ENCODE data around the gene FAM180B. TPM values are rescaled to one million over a fixed set of nuclear protein-coding genes. Genes with fewer than 3 reads are reported as not detected.

FAM180B gene
- total RNA-seq, 2 donors from 2014 or later: 0.20 TPM; not detected in 1

- no peaks in the 10 kb centered on the region for H3K36me3 Mint-ChIP-seq (ENCODE audit: low read depth)
- Histone ChIP-seq H3K27ac (ENCODE audit: low read depth, low read length) (no peak overlapping the region), H3K9ac (ENCODE audit: extremely low read depth, low read length, poor library complexity, severe bottlenecking) (peak overlapping the region; percentile 56), H3K4me3 (ENCODE audit: low read length) (no peak overlapping the region), H3K4me1 (ENCODE audit: control insufficient read depth, insufficient read depth, low read length) (peaks cover 9% of the 10 kb centered on the region), H3K36me3 (ENCODE audit: control insufficient read depth, insufficient read depth, low read length) (no peaks in the 10 kb centered on the region), H3K9me3 (ENCODE audit: control insufficient read depth, low read length) (no peaks in the 10 kb centered on the region), H3K27me3 (ENCODE audit: control insufficient read depth, insufficient read depth, low read length, poor library complexity, severe bottlenecking) (peaks cover 7% of the 10 kb centered on the region)
- no peak for DNase-seq
- H3K27me3 Mint-ChIP-seq (ENCODE audit: insufficient read depth): peaks cover 12% of the 10 kb centered on the region
- WGBS, 2 experiments (ENCODE audit: insufficient coverage in 1 of 2, insufficient read length in 1 of 2): 71 to 89% methylated on average over 4 of the region's 4 CpGs
- H3K27ac Mint-ChIP-seq: peak overlapping the region; percentile 87
- TF ChIP-seq CTCF (conservative IDR thresholded peaks at IDR 0.05): no peak
- peaks cover 13% of the 10 kb centered on the region for H3K4me1 Mint-ChIP-seq
- H3K4me3 Mint-ChIP-seq: no peak overlapping the region
- H3K9me3 Mint-ChIP-seq: no peaks in the 10 kb centered on the region
Measured at GRCh38 chr11:47599902-47600301, 13.4 kb downstream of the FAM180B start.

- WGBS, 2 experiments (ENCODE audit: insufficient coverage in 1 of 2, insufficient read length in 1 of 2): 91 to 95% methylated on average over 4 of the region's 4 CpGs
Measured at GRCh38 chr11:47603295-47603694, 16.8 kb downstream of the FAM180B start.

GRCh38 chr11:47605921-47606320, 19.4 kb downstream of the FAM180B start:
- 85 to 100% methylated on average over 3 of the region's 3 CpGs for WGBS, 2 experiments (ENCODE audit: insufficient coverage in 1 of 2, insufficient read length in 1 of 2)
- peaks cover 14% of the 10 kb centered on the region for H3K4me1 Mint-ChIP-seq
- H3K9me3 Mint-ChIP-seq: no peaks in the 10 kb centered on the region
- H3K27me3 ChIP-seq (ENCODE audit: control insufficient read depth, insufficient read depth, low read length, poor library complexity, severe bottlenecking): no peaks in the 10 kb centered on the region
- peaks cover 4% of the 10 kb centered on the region for H3K4me1 ChIP-seq (ENCODE audit: control insufficient read depth, insufficient read depth, low read length)
- no peaks in the 10 kb centered on the region for H3K36me3 Mint-ChIP-seq (ENCODE audit: low read depth)
- no peak overlapping the region for H3K4me3 Mint-ChIP-seq
- no peaks in the 10 kb centered on the region for H3K9me3 ChIP-seq (ENCODE audit: control insufficient read depth, low read length)
- DNase-seq: no peak
- no peak overlapping the region for H3K27ac ChIP-seq (ENCODE audit: low read depth, low read length)
- no peak for TF ChIP-seq CTCF (conservative IDR thresholded peaks at IDR 0.05)
- no peak overlapping the region for H3K9ac ChIP-seq (ENCODE audit: extremely low read depth, low read length, poor library complexity, severe bottlenecking)
- no peaks in the 10 kb centered on the region for H3K36me3 ChIP-seq (ENCODE audit: control insufficient read depth, insufficient read depth, low read length)
- no peaks in the 10 kb centered on the region for H3K27me3 Mint-ChIP-seq (ENCODE audit: insufficient read depth)
- no peak overlapping the region for H3K27ac Mint-ChIP-seq
- no peak overlapping the region for H3K4me3 ChIP-seq (ENCODE audit: low read length)

More at GRCh38 chr11:47603295-47603694, 16.8 kb downstream of the FAM180B start:
- no peak overlapping the region for H3K9ac ChIP-seq (ENCODE audit: extremely low read depth, low read length, poor library complexity, severe bottlenecking)
- Mint-ChIP-seq H3K36me3 (ENCODE audit: low read depth) (no peaks in the 10 kb centered on the region), H3K4me3 (no peak overlapping the region), H3K9me3 (no peaks in the 10 kb centered on the region), H3K27ac (no peak overlapping the region), H3K27me3 (ENCODE audit: insufficient read depth) (no peaks in the 10 kb centered on the region), H3K4me1 (peaks cover 27% of the 10 kb centered on the region)
- no peak overlapping the region for H3K27ac ChIP-seq (ENCODE audit: low read depth, low read length)
- TF ChIP-seq CTCF (conservative IDR thresholded peaks at IDR 0.05): no peak
- H3K27me3 ChIP-seq (ENCODE audit: control insufficient read depth, insufficient read depth, low read length, poor library complexity, severe bottlenecking): no peaks in the 10 kb centered on the region
- H3K4me1 ChIP-seq (ENCODE audit: control insufficient read depth, insufficient read depth, low read length): peaks cover 12% of the 10 kb centered on the region
- H3K9me3 ChIP-seq (ENCODE audit: control insufficient read depth, low read length): no peaks in the 10 kb centered on the region
- H3K4me3 ChIP-seq (ENCODE audit: low read length): no peak overlapping the region
- DNase-seq: no peak
- H3K36me3 ChIP-seq (ENCODE audit: control insufficient read depth, insufficient read depth, low read length): no peaks in the 10 kb centered on the region

Data from endodermal cell (in vitro differentiated cells).